ENCODE results near the gene VSIG1. TPM values are rescaled to one million over a fixed set of nuclear protein-coding genes. Genes with fewer than 3 reads are reported as not detected.

VSIG1 gene
- total RNA-seq, 1 experiment from 2014 or later: 1.2 TPM

- TF ChIP-seq CTCF (IDR thresholded peaks at IDR 0.05; ENCODE audit: unreplicated experiment): no peak
- ChIA-PET CTCF (interaction anchor here (0.7 to 1.8 kb wide), 2 partner anchors 51 to 951 kb away, joined by 3 to 9 read pairs; no protein-coding TSS in a partner anchor), POLR2A (no interaction called here)
- peaks cover 8% of the 10 kb centered on the region for H3K9me3 Mint-ChIP-seq (ENCODE audit: unreplicated experiment)
- BruUV-seq (replicated peaks): no TSS peak
- DNase-seq (ENCODE audit: unreplicated experiment): no peak
- intact Hi-C loops (cut with micrococcal nuclease): no loop called here
- peaks cover 6% of the 10 kb centered on the region for H3K36me3 Mint-ChIP-seq (ENCODE audit: insufficient read depth, unreplicated experiment)
- H3K27ac Mint-ChIP-seq (ENCODE audit: low read depth, unreplicated experiment): no peak overlapping the region
- no peak overlapping the region for H3K4me3 Mint-ChIP-seq (ENCODE audit: unreplicated experiment)
- no peaks in the 10 kb centered on the region for H3K4me1 Mint-ChIP-seq (ENCODE audit: insufficient read depth, unreplicated experiment)
- peaks cover 80% of the 10 kb centered on the region for H3K27me3 Mint-ChIP-seq (ENCODE audit: insufficient read depth, unreplicated experiment)
Observed at GRCh38 chrX:108018656-108019381, 26.0 kb upstream of the VSIG1 start.

GRCh38 chrX:108019382-108019875, 25.4 kb upstream of the VSIG1 start:
- POLR2A ChIA-PET: no interaction called here
- H3K4me3 Mint-ChIP-seq (ENCODE audit: unreplicated experiment): no peak overlapping the region
- H3K9me3 Mint-ChIP-seq (ENCODE audit: unreplicated experiment): peaks cover 3% of the 10 kb centered on the region
- intact Hi-C loops (cut with micrococcal nuclease): no loop called here
- peaks cover 80% of the 10 kb centered on the region for H3K27me3 Mint-ChIP-seq (ENCODE audit: insufficient read depth, unreplicated experiment)
- no peak overlapping the region for H3K27ac Mint-ChIP-seq (ENCODE audit: low read depth, unreplicated experiment)
- H3K4me1 Mint-ChIP-seq (ENCODE audit: insufficient read depth, unreplicated experiment): no peaks in the 10 kb centered on the region
- peaks cover 6% of the 10 kb centered on the region for H3K36me3 Mint-ChIP-seq (ENCODE audit: insufficient read depth, unreplicated experiment)
- TF ChIP-seq CTCF (IDR thresholded peaks at IDR 0.05; ENCODE audit: unreplicated experiment): no peak
- BruUV-seq (replicated peaks): no TSS peak
- no peak for DNase-seq (ENCODE audit: unreplicated experiment)
- CTCF ChIA-PET: interaction anchor here (0.7 to 3.5 kb wide), 4 partner anchors 10 to 952 kb away, joined by 3 to 30 read pairs (median 3); partner anchors contain the start of gene VSIG1

GRCh38 chrX:108020631-108021030, 24.2 kb upstream of the VSIG1 start:
- DNase-seq (ENCODE audit: unreplicated experiment): peak; percentile 44

More at GRCh38 chrX:108020631-108021030, 24.2 kb upstream of the VSIG1 start:
- peaks cover 6% of the 10 kb centered on the region for H3K36me3 Mint-ChIP-seq (ENCODE audit: insufficient read depth, unreplicated experiment)
- ChIA-PET CTCF (interaction anchor here (0.6 to 3.5 kb wide), 13 partner anchors 10 to 1561 kb away, joined by 3 to 30 read pairs (median 3); partner anchors contain the start of gene VSIG1), POLR2A (interaction anchor here (0.6 to 2.0 kb wide), 3 partner anchors 19 to 53 kb away, joined by 3 to 10 read pairs (median 3); no protein-coding TSS in a partner anchor)
- no peak overlapping the region for H3K4me3 Mint-ChIP-seq (ENCODE audit: unreplicated experiment)
- H3K27ac Mint-ChIP-seq (ENCODE audit: low read depth, unreplicated experiment): no peak overlapping the region
- H3K9me3 Mint-ChIP-seq (ENCODE audit: unreplicated experiment): no peaks in the 10 kb centered on the region
- H3K27me3 Mint-ChIP-seq (ENCODE audit: insufficient read depth, unreplicated experiment): peaks cover 77% of the 10 kb centered on the region
- TF ChIP-seq CTCF (IDR thresholded peaks at IDR 0.05; ENCODE audit: unreplicated experiment): peak; percentile 54
- no TSS peak for BruUV-seq (replicated peaks)
- no peaks in the 10 kb centered on the region for H3K4me1 Mint-ChIP-seq (ENCODE audit: insufficient read depth, unreplicated experiment)
- intact Hi-C loops (cut with micrococcal nuclease): loop anchor here (1.0 kb wide), 1 partner anchor 52 kb away; no protein-coding TSS in a partner anchor

Data from MCF 10A (cell line).